NCI-H1436 treated with DMSO at 0.1 percent for 48 hours (cell line): Measurements from ENCODE around the gene C4orf50.

ENCODE experiments used
- DNase-seq: peaks from one replicate; lab custom pipeline; 2025; lab: John Stamatoyannopoulos, UW

The C4orf50 gene

DNA sequence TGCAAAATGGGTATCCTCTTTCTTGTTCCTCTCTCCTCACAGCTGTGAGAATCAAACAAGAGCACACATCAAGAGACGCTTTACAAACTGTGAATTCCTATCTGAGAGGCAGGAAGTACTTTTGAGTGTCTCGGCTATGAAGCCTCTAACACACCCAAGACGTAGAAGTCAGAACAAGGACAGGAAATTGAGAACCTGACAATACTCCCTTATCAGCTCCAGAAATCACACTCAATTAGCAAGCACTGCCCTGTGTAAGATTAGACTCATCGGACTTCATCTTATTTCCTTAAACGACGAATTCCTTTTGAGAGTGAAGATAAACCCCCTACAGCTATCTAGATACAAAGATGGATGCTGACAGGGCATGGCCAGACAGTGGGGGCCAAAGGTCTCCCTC is 74.7 kb downstream of the C4orf50 start:
- DNase-seq = no peak

DNA sequence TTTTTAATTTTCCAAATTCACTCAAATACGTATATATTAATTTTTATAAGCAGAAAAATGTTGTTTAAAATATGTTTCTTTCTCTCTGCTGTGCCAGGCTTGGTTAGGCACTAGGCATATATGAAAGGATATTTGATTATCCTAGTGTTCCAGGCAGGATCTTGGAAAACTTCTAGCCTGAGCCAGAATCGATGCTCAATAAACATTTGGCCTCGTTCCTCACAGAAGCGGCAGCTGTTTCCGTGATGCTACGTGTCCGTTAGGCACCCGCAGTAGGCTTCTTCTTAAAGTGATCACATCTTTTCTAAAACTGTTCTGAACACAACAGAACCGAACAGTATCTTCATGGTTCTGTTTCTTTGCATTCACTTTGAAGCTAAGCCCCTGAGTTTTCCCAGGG is 75.3 kb downstream of the C4orf50 start:
- DNase-seq = no peak

DNA sequence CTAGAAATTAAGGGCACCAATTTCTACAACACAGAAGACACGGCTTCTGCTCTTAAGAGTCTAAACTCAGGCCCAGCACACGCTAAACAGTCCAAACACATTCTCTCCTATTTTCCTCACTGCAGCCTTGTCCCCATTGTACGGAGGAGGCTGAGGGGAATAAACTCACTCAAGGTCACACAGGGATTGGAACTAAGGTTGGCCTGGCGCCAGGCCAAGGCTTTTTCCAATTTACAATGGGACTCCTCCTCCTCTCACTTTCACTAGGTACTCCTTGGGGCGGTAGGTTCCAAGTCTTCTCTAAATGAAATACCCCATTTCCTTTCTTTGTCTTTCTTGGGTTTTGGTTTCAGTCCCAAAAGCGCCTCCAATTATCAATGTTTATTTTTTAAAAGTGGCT is 76.6 kb downstream of the C4orf50 start:
- DNase-seq = no peak

DNA sequence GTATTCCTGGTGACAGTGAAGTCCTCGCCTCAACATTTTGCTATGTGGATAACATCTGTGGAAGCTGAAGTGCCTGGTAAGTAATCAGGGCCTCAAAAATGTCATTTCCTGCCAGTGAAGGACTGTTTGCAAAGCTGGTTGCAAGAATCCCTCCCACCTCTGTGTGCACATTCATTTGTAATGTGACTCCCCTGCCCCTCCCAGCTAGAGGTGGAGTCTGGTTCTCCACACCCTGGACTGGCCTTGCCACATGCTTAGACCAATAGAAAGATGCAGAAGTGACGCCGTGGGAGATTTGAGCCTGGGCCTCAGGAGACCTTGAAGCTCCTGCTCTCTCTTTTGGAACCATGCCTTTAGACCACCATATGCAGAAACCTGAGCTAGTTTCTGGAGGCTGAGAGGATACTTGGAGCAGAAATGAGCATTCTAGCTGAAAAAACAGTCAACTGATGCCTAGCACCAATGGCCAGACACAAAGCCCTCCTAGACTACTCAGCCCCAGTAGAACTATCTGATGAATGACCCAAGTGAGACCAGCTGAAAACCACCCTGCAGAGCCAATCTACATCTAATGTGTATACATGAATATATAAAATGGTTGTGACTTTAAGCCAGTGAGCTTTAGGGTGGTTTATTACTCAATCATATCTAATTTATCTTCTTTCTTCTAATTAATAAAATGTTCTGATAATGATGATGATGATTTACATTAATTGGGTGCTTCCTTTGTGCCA is 77.6 kb downstream of the C4orf50 start:
- peak; percentile 21 for DNase-seq

DNA sequence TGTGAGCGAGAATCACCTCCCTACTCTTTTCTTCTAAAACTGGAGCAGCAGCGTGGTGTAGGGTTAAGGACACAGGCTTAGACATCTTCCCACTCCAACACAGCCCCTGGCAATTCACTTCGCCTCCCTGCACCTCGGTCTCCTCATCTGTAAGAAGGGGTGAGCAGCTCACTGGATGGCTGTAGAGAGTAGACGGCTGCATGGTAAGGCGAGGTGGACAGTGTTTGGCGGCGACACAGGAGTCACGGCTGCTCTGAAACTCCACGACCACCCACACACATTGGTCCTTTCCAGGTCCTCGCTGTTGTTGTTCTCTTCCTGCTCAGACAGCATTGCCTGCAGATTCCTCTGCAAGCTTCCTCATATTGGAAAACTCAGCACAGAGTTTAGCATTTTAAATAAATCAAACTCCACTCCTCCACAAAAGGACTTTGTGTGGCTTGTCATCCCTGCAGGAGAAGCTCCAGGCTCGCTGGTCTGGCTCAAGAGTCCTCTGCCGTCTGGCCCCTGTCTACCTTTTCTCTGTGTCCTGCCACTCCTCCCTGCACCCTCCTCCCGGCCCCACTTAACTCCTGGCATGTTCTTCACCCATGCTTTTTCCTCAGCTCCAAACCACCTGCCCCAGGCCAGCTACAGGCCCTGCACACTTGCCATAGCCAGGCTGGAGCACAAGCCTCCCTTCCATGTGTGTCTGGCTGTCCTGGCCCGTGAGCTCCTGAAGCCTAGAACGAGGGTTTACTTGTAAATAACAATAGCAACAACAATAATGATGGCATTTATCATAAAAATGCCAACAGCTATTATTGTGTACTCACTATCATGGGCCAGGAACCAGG is 84.0 kb downstream of the C4orf50 start:
- DNase-seq = no peak

DNA sequence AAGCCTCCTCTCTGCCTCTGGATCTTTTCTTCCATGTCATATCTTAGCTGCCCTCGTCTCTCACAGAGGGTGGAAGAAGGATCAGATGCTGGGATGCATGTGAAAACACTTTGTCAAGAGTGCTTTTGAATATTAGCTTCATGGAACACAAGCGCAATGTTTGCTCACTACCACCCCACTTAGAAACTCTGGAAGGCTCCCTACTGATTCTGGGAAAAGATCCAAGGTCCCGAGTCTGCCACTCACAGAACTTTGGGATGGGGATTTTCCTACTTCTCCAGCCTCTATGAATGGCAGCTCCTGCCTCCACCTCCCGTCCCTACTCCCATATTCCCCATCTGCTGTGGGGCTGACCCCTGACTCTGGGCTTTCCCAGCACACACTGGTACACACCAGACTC is 85.1 kb downstream of the C4orf50 start:
- no peak for DNase-seq

DNA sequence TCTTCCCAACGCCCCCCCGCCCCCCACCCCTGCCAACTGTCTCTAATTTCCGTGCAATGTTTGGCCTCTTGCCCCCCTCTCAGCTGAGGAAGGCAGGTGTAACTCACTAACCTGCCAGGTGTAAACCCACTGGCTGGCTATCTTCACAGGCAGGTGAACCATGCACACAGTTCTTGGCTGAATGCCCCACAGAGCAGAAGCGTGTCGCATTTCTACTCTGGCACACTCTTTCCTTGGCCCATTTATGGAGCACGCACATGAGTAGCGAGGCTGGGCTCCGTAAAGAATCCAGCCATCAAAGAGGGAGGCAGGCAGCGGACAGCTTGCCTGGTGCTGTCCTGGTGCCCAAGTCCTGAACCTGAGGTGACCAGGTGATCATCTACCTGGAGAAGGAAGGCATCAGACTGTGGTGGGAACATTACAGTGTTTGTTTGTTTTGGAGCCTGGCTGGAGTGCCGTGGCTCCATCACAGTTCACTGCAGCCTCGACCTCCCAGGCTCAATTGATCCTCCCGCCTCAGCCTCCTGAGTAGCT is 86.1 kb downstream of the C4orf50 start:
- DNase-seq = peak; percentile 39

DNA sequence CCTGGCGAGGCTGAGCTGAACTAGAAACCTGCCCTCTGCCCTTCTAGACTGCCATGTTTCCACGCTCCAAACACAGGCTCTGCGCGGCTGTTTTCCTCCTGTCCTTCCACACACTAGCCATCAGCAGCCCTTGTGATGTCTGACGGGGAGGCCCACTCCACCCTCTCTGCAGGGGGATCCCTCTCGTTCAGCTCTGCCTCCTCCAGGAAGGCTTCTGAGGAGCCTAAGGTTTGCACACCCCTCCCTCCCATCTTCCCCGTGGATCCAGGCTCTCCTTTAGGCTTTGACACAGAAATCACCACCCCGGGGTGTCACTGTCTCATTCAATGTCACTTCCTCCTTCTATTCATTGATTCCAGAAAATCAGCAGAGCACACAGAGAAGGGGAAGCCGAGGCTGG is 86.7 kb downstream of the C4orf50 start:
- no peak for DNase-seq

DNA sequence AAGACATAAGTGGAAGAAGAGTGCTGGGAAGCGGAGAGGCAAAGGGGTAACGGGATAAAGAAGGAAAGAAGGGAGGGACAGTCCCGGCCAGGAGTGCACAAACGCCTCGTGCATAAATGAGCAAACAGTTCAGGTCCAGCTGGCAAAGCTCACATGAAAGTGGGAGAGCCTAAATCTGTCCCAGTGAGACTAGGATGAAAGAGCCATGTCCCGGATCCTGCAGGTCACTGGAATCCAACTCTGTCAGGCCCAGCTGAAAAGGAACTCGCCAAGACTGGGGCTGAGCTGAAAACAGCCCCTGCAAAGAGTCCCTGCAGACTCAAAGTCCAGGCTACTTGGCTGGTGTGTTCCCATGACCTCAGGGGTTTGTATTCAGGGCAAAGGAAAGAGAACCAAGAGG is 87.4 kb downstream of the C4orf50 start:
- no peak for DNase-seq

DNA sequence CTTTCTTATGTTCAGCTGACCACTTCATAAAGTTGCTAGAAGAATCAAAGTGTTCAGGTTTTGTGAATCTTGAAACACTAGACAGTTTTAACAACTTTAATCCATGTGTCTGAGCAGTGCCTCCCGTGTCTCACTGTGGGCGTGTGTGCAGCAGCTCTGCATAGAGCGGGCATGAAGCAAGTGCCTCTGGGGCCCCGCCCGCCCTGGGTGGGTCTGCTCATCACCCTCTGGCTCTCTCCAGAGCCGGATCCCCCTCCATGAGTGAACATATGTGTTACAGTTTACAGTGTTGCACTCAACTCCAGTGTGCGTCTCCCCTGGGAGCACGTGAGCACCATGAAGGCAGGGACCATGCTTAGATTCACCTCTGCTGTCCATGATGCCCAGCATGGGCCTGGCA is 87.8 kb downstream of the C4orf50 start:
- DNase-seq = no peak

DNA sequence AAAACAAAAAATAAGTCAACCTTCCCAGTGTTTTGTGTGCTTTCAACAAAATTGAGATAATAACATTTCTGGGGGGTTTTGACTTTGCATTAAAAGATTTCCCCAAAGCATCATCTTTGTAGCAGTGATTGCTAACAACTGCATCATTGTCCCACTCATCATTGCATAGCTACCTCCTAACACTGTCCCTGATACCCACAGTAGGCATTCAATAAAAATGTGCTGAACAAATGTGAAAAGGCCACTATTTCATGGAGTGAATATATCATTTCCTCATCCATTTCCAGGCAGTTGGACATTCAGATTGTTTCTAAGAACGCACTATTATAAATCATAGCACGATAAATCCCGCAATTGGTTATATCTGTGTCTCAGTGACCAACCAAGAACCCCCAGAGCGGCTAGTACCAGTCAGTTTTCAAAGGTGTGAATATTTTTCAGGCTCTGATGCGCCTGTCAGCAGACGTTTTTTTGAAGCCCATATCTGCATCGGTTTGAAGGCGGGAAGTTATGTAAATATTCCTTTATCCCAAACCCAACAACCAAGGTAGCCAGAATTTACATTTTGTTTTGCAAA is 89.3 kb downstream of the C4orf50 start:
- DNase-seq = no peak

DNA sequence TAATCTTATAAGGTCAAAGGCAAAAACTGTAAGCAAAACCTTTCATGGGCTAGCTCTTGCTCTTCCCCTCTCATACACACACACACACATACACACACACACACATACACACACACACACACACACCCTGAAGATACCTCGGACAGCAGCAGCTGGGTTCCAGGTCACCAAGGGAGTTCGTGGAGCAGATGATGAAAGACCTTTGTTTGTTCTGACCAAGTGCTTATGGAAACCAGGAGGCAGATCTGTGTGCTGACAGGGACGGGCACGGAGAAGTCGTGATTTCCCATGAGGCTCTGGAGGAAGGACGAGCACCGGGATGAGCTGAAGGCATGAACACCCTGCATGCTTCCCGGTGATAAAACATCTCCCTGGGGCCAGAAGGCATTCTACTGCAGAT is 90.0 kb downstream of the C4orf50 start:
- no peak for DNase-seq

DNA sequence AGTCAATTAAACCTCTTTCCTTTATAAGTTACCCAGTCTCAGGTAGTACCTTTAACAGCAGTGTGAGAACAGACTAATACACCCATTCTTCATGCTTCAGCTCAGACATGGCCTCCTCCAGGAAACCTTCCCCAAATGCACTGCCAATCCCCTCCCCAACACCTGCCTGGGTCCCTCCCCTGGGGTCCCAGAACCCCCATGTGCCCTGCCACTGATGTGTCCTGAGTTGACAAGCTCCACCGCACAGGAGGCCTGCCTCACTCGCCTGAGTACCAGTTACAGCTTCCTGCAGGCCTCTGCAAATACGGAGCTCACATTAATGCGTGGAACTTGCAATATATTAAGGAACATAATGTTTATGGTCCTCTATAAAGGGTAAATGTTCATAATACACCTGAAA is 90.5 kb downstream of the C4orf50 start:
- no peak for DNase-seq

DNA sequence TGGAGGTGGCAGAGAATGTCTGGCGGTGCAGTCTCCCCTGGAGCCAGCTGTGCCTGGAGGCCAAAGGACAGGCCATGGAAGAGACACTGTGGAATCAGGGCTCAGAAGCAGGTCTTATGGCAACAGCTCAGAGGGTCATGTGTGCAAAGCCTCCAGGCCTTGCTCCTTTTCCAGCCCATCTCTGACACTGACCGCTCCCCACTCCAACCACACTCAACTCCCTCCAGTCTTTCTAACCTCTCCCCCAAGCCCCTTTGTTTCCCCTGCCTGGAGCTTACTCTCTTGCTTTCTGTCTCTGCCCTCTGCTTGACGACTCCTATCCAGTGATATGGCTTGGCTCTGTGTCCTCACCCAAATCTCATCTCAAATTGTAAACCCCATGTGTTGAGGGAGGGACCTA is 91.1 kb downstream of the C4orf50 start:
- no peak for DNase-seq

DNA sequence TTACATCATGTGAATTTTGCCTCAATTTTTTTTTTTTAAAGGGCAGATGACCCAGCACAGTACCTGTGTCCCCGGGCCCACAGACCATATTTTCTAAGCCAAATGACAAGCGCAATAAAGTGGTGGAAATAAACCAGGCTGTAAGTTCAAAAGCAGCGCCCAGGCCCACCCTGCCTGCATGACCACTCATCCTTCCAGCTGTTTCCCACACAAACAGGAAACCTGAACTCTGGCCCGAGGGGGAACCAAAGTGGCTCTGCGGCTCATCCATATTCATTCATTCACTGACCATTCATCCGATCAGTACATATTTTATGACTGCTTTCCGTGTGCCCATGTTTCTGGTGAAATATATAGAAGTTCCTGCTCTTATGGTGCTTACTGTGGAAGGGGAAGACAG is 91.6 kb downstream of the C4orf50 start:
- no peak for DNase-seq

DNA sequence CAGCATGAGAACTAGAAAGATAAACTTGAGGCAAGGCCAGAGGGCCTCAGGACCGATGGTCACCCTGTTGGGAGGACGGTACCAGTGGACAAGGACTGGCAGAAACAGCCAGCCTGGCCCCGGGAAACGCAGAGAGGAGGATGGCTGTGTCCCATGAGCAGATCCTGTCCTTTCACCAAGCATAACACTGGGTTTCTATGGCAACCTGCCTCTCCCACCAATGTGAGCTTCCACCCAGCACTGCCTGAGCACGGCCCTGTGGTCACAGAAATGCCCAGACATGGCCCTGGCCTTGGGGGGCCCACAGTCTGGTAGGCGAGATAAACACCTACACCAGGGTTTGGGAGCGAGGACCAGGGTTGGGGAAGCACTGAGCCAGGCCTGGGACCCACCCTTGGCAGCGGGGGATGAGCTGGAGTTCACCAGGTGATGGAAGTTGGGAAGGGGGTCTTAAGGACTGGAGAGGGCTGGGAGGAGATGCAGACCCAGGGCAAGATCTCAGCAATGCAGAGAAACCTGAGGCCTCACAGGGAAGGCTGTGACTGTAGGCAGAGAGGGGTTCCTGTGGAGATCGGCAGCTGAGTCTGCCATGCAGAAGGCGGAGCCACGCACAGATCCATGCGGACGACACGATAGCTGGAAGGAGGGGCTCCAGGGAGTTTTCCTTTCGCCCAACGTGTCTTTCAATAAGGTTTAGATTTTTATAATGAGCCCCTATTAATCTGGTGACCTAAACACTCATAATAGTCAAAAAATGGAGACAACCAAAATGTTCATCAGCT is 92.6 kb downstream of the C4orf50 start:
- DNase-seq = no peak

DNA sequence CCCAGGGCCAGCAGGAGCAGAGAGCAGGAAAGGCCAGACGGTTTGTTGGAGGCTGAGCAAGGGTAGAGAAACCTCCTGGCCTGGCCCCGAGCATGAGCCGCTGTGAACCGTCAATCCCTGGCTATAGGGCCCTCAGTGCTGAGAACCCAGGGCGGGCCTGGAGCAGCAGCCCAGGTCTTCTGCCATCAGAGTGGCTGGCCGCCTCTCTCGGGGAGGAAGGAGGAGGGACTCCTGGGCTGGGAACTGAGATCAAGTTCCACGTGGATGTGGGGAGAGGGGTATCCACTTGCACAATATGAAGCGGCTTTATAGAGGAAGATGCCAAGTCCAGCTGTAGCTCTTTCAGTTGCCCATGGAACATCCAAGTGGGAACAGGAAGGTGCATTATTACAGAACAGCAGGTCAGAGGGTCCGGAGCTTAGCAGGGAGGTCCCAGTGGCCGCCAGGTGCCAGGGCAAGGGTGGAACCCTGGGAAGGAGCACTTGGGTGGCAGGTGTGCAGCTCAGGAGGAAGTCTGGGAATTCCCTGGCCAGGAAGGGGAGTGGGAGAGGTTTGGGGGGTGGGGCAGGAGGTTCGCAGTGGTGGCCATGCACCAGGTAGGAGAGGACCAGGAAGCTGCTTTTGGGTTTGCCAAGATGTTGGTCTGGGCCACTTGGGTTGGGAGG is 93.6 kb downstream of the C4orf50 start:
- DNase-seq = no peak

DNA sequence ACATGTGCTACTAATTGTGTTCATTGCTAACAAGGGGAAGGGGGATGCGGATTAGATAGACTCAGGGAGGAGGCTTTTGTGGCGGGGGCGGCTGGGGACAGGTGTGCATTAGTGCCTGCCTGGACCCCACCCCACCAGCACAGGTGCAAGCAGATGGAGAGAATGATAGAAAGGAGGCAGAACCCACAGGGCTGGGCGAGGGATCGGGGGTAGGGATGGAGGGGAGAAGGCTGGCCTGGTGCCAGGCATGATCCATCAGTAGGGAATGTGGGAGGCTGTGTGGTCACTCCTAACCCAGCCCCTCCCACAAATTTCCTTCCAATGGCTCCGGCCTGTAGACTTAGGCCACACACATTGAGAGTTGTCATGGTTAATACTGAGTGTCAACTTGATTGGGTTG is 94.9 kb downstream of the C4orf50 start:
- no peak for DNase-seq

DNA sequence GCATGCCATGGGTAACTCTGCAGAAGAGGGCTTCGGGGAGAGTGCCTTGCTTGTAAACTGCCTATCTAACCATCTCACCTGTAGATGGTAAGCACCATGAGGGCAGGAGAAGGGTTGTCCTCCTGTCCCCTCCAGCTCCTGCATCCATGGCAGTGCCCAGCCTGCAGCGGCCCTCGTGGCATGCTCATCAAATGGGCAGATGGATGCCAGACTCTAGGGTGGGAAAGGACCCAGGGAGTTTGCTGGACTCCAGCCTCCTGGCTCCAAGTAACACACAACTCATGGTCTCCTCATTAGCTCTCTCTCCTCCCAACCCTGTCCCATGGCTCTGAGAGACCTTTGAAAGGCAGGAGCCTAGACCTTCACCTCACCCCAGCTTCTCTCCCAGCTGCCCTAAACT is 95.7 kb downstream of the C4orf50 start:
- no peak for DNase-seq

DNA sequence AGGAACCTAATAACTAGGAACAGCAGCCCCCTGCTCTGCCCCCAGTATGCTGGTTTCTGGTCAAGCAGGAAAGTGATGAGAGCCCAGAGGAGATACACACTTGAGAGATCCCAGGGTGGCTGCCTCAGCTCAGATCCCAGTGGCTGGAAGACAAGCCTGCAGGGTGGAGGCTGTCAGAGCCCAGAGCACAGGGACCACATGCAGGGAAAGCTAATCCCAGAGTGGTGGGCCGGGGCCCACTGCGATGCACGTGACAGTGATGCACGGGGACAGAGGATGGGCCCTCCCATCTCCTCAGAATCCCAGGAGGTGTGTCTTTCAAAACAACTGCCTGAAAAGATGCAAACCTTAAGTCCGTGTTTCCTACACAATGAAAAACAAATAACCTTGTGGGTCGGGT is 96.2 kb downstream of the C4orf50 start:
- DNase-seq = no peak

DNA sequence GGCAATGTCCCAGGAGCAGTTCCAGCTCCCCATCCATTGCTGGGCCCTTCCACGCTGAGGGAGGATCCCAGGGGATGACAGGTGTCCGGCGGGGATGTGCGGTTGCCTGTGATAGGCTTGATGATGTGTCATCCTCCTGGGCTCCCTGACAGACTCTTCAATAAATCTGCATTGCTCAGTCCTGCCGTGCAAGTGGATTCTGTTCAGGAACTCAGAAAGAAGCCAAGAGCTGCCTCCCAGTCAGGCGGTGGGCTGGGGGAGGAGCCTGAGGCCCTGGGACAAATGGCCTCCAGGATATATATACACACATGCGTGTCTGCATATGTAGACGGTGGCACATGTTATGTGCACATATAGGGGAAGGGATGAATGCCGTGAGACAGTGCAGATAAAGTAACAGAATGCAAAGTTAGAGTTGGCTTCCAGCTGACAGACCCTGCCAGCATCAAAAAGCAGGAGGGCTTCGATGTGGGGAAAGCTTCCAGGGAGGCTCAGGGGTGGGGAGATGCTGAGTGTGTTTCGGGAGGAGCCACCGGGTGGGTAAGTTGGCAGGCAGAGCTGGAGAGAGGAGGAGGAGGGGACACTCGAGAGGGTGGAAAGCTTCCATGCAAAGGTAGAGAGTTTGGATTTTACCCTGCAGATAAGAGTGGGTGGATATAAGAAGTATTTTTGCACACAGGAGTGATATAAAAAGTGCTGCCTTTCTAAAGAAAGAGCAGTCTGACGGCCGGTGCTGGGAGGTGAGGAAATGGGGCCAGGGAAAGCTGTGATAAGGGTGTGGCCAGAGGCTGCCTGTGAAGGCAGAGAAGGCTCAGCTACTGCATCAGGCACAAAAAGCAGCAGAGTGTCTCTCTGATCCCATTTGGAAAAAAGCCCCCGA is 96.9 kb downstream of the C4orf50 start:
- DNase-seq = no peak
